BLaER1 (cell line): Measurements from ENCODE around the gene RBM41.
"Not testable (repeated sequence)": the region's sequence is repeated elsewhere in the genome, so short reads cannot be mapped to it uniquely, and the experiment has no call there.

Source experiments
- H3K27ac ChIP-seq: shearing (Covaris generic); formaldehyde crosslinking; 2 replicates; pipeline ENCODE4 v1.8.1; 2022
- H3K27me3 ChIP-seq: shearing (Covaris generic); formaldehyde crosslinking; 2 replicates; pipeline ENCODE4 v1.8.1; 2022
- H3K36me3 ChIP-seq: shearing (Covaris generic); formaldehyde crosslinking; 2 replicates; pipeline ENCODE4 v1.8.1; 2022
- H3K4me1 ChIP-seq: shearing (Covaris generic); formaldehyde crosslinking; 2 replicates; pipeline ENCODE4 v1.8.1; 2022
- H3K4me2 ChIP-seq: shearing (Covaris generic); formaldehyde crosslinking; 2 replicates; pipeline ENCODE4 v1.8.1; 2022
- H3K4me3 ChIP-seq: shearing (Covaris generic); formaldehyde crosslinking; 2 replicates; pipeline ENCODE4 v1.8.1; 2022
- H3K9ac ChIP-seq: shearing (Covaris generic); formaldehyde crosslinking; 2 replicates; pipeline ENCODE4 v1.8.1; 2022
- H3K9me3 ChIP-seq: shearing (Covaris generic); formaldehyde crosslinking; 2 replicates; pipeline ENCODE4 v1.8.1; 2022
- H4K20me1 ChIP-seq: shearing (Covaris generic); formaldehyde crosslinking; 2 replicates; pipeline ENCODE4 v1.8.1; 2022
- Cebpa-rat ChIP-seq: shearing (Covaris generic); IDR thresholded peaks from 2 replicates; pipeline ENCODE4 v1.8.1; 2022

Gene RBM41

GRCh38 chrX:107135049-107135964 lies 16.7 kb upstream of the RBM41 start:
- Histone ChIP-seq H3K4me2 (no peak overlapping the region), H4K20me1 (no peaks in the 10 kb centered on the region; the same call in 1 of the 2 replicates)
- TF ChIP-seq Cebpa-rat: no peak

GRCh38 chrX:107123750-107124149 lies 5.1 kb upstream of the RBM41 start:
- TF ChIP-seq Cebpa-rat: no peak
- no peak overlapping the region for H3K27ac ChIP-seq
- no peak overlapping the region for H3K4me2 ChIP-seq
- H3K4me1 ChIP-seq: no peaks in the 10 kb centered on the region
- H4K20me1 ChIP-seq: no peaks in the 10 kb centered on the region
- no peaks in the 10 kb centered on the region for H3K9me3 ChIP-seq
- no peaks in the 10 kb centered on the region for H3K36me3 ChIP-seq
- H3K9ac ChIP-seq: no peak overlapping the region
- H3K27me3 ChIP-seq: peaks cover 84% of the 10 kb centered on the region
- no peak overlapping the region for H3K4me3 ChIP-seq

More at GRCh38 chrX:107135049-107135964, 16.7 kb upstream of the RBM41 start:
- H3K9ac ChIP-seq: no peak overlapping the region
- H3K27me3 ChIP-seq: peaks cover 90% of the 10 kb centered on the region
- no peaks in the 10 kb centered on the region for H3K36me3 ChIP-seq
- H3K4me3 ChIP-seq: no peak overlapping the region
- no peaks in the 10 kb centered on the region for H3K4me1 ChIP-seq
- H3K9me3 ChIP-seq: no peaks in the 10 kb centered on the region
- no peak overlapping the region for H3K27ac ChIP-seq

- no peaks in the 10 kb centered on the region for H3K9me3 ChIP-seq
- H3K9ac ChIP-seq: no peak overlapping the region
- H3K36me3 ChIP-seq: peaks cover 22% of the 10 kb centered on the region
- H3K27ac ChIP-seq: no peak overlapping the region
- H3K4me1 ChIP-seq: 0 out of 2 replicates have a peak, but pooled peaks cover 4% of the 10 kb centered on the region
- no peaks in the 10 kb centered on the region for H4K20me1 ChIP-seq
- peaks cover 89% of the 10 kb centered on the region for H3K27me3 ChIP-seq
- TF ChIP-seq Cebpa-rat: no peak
- H3K4me2 ChIP-seq: peak overlapping the region; percentile 39
- H3K4me3 ChIP-seq: no peak overlapping the region
Observed at GRCh38 chrX:107119283-107119682, 661 bp upstream of the RBM41 start.

- Histone ChIP-seq H3K36me3 (peaks cover 35% of the 10 kb centered on the region), H4K20me1 (no peaks in the 10 kb centered on the region), H3K4me3 (peak overlapping the region; percentile 76), H3K4me1 (0 out of 2 replicates have a peak, but pooled peaks cover 4% of the 10 kb centered on the region), H3K9me3 (no peaks in the 10 kb centered on the region), H3K27me3 (peaks cover 92% of the 10 kb centered on the region), H3K4me2 (peak overlapping the region; percentile 59), H3K9ac (peak overlapping the region; percentile 84), H3K27ac (peak overlapping the region; percentile 84)
- TF ChIP-seq Cebpa-rat: no peak
Observed at GRCh38 chrX:107117993-107118321, 665 bp downstream of the RBM41 start.

GRCh38 chrX:107107459-107107858 lies 11.2 kb downstream of the RBM41 start:
- no peak overlapping the region for H3K27ac ChIP-seq
- TF ChIP-seq Cebpa-rat: no peak
- H3K9ac ChIP-seq: no peak overlapping the region

GRCh38 chrX:107102980-107103379 lies 15.6 kb downstream of the RBM41 start:
- TF ChIP-seq Cebpa-rat: no peak
- no peak overlapping the region for H3K27ac ChIP-seq
- 0 out of 2 replicates have a peak, but pooled peaks cover 5% of the 10 kb centered on the region for H3K4me1 ChIP-seq
- H4K20me1 ChIP-seq: peaks cover 18% of the 10 kb centered on the region; the same call in 1 of the 2 replicates
- peaks cover 56% of the 10 kb centered on the region for H3K27me3 ChIP-seq
- no peak overlapping the region for H3K9ac ChIP-seq
- no peak overlapping the region for H3K4me2 ChIP-seq
- H3K4me3 ChIP-seq: no peak overlapping the region
- H3K9me3 ChIP-seq: no peaks in the 10 kb centered on the region
- H3K36me3 ChIP-seq: peaks cover 50% of the 10 kb centered on the region

More at GRCh38 chrX:107107459-107107858, 11.2 kb downstream of the RBM41 start:
- Histone ChIP-seq H3K4me3 (no peak overlapping the region), H3K36me3 (peaks cover 38% of the 10 kb centered on the region), H3K4me1 (0 out of 2 replicates have a peak, but pooled peaks cover 5% of the 10 kb centered on the region), H3K27me3 (peaks cover 40% of the 10 kb centered on the region), H3K9me3 (peaks cover 3% of the 10 kb centered on the region; the same call in 1 of the 2 replicates), H3K4me2 (0 out of 2 replicates have a peak overlapping the region, but pooled peaks have one; percentile 16), H4K20me1 (0 out of 2 replicates have a peak, but pooled peaks cover 3% of the 10 kb centered on the region)

- Histone ChIP-seq H3K27ac (no peak overlapping the region), H3K4me2 (no peak overlapping the region), H3K36me3 (no peaks in the 10 kb centered on the region), H4K20me1 (no peaks in the 10 kb centered on the region), H3K9ac (no peak overlapping the region), H3K9me3 (peaks cover 52% of the 10 kb centered on the region), H3K4me3 (no peak overlapping the region), H3K27me3 (peaks cover 21% of the 10 kb centered on the region), H3K4me1 (no peaks in the 10 kb centered on the region)
- TF ChIP-seq Cebpa-rat: no peak
Observed at GRCh38 chrX:107076158-107076557, 42.5 kb downstream of the RBM41 start.

GRCh38 chrX:107057731-107058130 lies 60.9 kb downstream of the RBM41 start:
- H3K27ac ChIP-seq, H3K4me3 ChIP-seq, H4K20me1 ChIP-seq, H3K9ac ChIP-seq, H3K4me2 ChIP-seq, H3K36me3 ChIP-seq, H3K9me3 ChIP-seq, H3K4me1 ChIP-seq: not testable (repeated sequence)
- peaks cover 34% of the 10 kb centered on the region for H3K27me3 ChIP-seq

- Histone ChIP-seq H3K9ac (no peak overlapping the region), H4K20me1 (peaks cover 3% of the 10 kb centered on the region; the same call in 1 of the 2 replicates), H3K4me1 (no peaks in the 10 kb centered on the region)
Observed at GRCh38 chrX:107054978-107055377, 63.6 kb downstream of the RBM41 start.

GRCh38 chrX:107050195-107050709 lies 68.4 kb downstream of the RBM41 start:
- Histone ChIP-seq H3K4me3 (no peak overlapping the region), H3K9ac (no peak overlapping the region), H3K9me3 (no peaks in the 10 kb centered on the region), H3K4me1 (no peaks in the 10 kb centered on the region), H3K27ac (no peak overlapping the region), H3K36me3 (no peaks in the 10 kb centered on the region), H3K27me3 (peaks cover 50% of the 10 kb centered on the region), H3K4me2 (no peak overlapping the region), H4K20me1 (no peaks in the 10 kb centered on the region)
- TF ChIP-seq Cebpa-rat: no peak

More at GRCh38 chrX:107054978-107055377, 63.6 kb downstream of the RBM41 start:
- no peaks in the 10 kb centered on the region for H3K9me3 ChIP-seq
- TF ChIP-seq Cebpa-rat: no peak
- H3K4me3 ChIP-seq: no peak overlapping the region
- H3K36me3 ChIP-seq: no peaks in the 10 kb centered on the region
- no peak overlapping the region for H3K27ac ChIP-seq
- peaks cover 44% of the 10 kb centered on the region for H3K27me3 ChIP-seq
- H3K4me2 ChIP-seq: no peak overlapping the region
